GM12865 (cell line): Measurements from ENCODE around the gene CD38.

Experiments
- DNase-seq: peaks from one replicate; pipeline ENCODE4 v3.0.0; 2010; ENCODE audit warnings: low read depth
- H3K4me3 ChIP-seq: 2 replicates; pipeline ENCODE4 v1.5.1; 2011; ENCODE audit warnings: mild to moderate bottlenecking, low read depth, low read length, control low read depth
- CTCF ChIP-seq: IDR thresholded peaks from 2 replicates; pipeline ENCODE4 v1.5.1; 2011; ENCODE audit warnings: low read length, control low read depth, low read depth, inconsistent platforms; ENCODE audit not compliant: insufficient read depth; ENCODE audit errors: missing control alignments

CD38 gene

GRCh38 chr4:15771216-15772058, 6.7 kb upstream of the CD38 start:
- no peak overlapping the region for H3K4me3 ChIP-seq
- TF ChIP-seq CTCF: no peak
- peak; percentile 64 for DNase-seq

GRCh38 chr4:15774020-15774420, 4.1 kb upstream of the CD38 start:
- peak; percentile 29 for DNase-seq
- no peak overlapping the region for H3K4me3 ChIP-seq
- no peak for TF ChIP-seq CTCF

GRCh38 chr4:15776871-15777648, 1.1 kb upstream of the CD38 start:
- no peak overlapping the region for H3K4me3 ChIP-seq
- TF ChIP-seq CTCF: no peak
- DNase-seq: peak; percentile 25

- peak overlapping the region; percentile 76 for H3K4me3 ChIP-seq
- no peak for DNase-seq
- no peak for TF ChIP-seq CTCF
Measured at GRCh38 chr4:15777697-15778288, 335 bp upstream of the CD38 start.

- TF ChIP-seq CTCF: no peak
- peak overlapping the region; percentile 76 for H3K4me3 ChIP-seq
- no peak for DNase-seq
Measured at GRCh38 chr4:15779306-15779705, 1.2 kb downstream of the CD38 start.

GRCh38 chr4:15779809-15780208, 1.7 kb downstream of the CD38 start:
- DNase-seq: no peak
- peak overlapping the region; percentile 76 for H3K4me3 ChIP-seq
- TF ChIP-seq CTCF: no peak
